MM.1S (cell line): ENCODE measurements around the gene G6PC1.
A peak's percentile ranks its signal among the peaks of the same experiment; 100 is the strongest.

Source experiments
- EZH2 ChIP-seq: fragments of 300-600 bp; sonication (generic); optimal IDR thresholded peaks from 2 replicates; pipeline ENCODE3; 2017; ENCODE audit warnings: low read depth, mild to moderate bottlenecking, antibody characterized with exemption, low read length, mixed read lengths
- TF ChIP-seq, protein P1 (sequence below): fragments of 300-600 bp; sonication (generic); IDR thresholded peaks from 2 replicates; pipeline ENCODE4 v1.5.1; 2016; ENCODE audit warnings: antibody characterized with exemption, low read length, mixed read lengths

DNA sequence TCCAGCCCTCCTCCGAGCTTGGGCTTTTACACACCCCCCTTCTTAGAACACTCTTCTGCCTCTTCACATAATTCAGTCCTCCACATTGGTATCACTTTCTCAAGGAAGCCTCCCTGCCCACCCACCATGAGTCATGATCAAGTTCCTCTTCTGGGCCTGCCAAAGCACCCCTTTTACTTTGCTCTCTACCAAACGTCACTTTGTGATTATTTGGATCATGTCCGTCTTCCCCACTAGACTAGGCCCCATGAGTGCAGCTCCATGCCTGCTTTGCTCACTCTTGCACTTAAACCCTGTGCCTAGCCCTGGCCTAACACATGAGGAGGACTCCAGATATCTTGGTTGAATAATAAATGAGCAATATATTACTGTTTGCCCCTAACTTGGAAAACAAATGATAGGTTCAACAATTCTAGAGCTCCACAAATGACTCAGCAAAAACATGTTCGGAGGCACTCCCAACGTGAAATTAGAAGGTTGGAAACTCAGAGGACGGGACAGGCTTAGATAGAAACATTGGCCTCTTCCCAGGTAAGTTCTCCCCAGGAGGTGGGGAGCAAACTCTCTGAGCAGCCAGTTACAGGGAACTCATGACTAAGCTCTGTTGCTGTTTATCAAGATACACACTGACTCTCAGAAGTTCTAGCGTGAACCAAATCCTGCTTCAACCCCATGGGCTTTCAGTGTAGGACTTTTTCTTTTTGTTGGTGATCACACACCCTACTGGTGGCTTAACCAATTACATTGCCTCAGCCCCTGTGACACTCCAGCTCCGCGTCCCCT is 28.3 kb downstream of the G6PC1 start:
- no peak for TF ChIP-seq EZH2
- TF ChIP-seq, protein P1, sequence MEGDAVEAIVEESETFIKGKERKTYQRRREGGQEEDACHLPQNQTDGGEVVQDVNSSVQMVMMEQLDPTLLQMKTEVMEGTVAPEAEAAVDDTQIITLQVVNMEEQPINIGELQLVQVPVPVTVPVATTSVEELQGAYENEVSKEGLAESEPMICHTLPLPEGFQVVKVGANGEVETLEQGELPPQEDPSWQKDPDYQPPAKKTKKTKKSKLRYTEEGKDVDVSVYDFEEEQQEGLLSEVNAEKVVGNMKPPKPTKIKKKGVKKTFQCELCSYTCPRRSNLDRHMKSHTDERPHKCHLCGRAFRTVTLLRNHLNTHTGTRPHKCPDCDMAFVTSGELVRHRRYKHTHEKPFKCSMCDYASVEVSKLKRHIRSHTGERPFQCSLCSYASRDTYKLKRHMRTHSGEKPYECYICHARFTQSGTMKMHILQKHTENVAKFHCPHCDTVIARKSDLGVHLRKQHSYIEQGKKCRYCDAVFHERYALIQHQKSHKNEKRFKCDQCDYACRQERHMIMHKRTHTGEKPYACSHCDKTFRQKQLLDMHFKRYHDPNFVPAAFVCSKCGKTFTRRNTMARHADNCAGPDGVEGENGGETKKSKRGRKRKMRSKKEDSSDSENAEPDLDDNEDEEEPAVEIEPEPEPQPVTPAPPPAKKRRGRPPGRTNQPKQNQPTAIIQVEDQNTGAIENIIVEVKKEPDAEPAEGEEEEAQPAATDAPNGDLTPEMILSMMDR, result peak; percentile 65
